ACHN (cell line): ENCODE results near the gene COX8C.
A peak's percentile ranks its signal among the peaks of the same experiment; 100 is the strongest.

Source experiments
- DNase-seq: peaks from one replicate; pipeline ENCODE4 v3.0.0-alpha.2; 2015
- in situ Hi-C: cut with HindIII; loops from 2 replicates; pipeline ENCODE4 v1.10.0; 2017; ENCODE audit warnings: low sequenced_read_pairs, low pct_ligation_motif_present, low pct_unique_long_range_greater_than_20kb

Gene COX8C

DNA sequence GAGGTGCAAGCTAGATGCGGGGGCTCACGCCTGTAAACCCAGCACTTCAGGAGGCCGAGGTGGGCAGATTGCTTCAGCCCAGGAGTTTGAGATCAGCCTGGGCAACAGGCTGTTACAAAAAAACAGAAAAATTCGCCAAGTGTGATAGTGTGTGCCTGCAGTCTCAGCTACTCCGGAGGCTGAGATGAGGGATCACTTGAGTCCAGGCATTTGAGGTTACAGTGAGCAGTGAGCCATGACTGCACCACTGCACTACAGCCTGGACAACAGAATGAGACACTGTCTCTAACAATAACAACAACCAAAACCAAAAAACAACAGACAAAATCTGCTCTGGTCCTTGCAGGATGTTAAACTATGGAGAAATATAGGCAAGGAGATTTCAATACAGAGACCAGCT lies 28.1 kb upstream of the COX8C start:
- in situ Hi-C loops: no loop called here

GRCh38 chr14:93319494-93319893 lies 27.5 kb upstream of the COX8C start:
- DNase-seq: no peak
- in situ Hi-C loops: no loop called here

More for the DNA sequence above, 28.1 kb upstream of the COX8C start:
- peak; percentile 68 for DNase-seq

GRCh38 chr14:93319958-93320357 lies 27.0 kb upstream of the COX8C start:
- in situ Hi-C loops: no loop called here
- peak; percentile 7 for DNase-seq

DNA sequence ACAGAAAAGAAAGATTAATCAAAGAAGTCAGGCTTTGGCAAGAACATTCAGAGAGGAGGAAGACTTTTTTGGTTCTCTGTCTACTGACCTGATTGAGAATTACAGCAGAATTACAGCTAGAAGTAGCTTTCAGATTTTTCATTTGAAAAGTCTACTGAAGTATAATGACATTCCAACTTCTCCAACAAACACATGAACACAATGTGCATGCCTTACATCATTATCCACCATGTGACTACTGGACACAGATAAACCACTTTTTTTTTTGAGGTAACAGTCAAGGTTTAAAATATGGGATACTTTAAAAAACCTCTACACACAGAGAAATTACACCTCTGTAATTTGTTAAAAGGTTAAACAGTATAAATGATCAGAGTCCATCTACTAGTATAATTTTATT lies 26.5 kb upstream of the COX8C start:
- DNase-seq: no peak
- in situ Hi-C loops: no loop called here

- DNase-seq: no peak
- in situ Hi-C loops: no loop called here
These were observed 23.9 kb upstream of the COX8C start for GRCh38 chr14:93322929-93323599.

- DNase-seq: no peak
- in situ Hi-C loops: no loop called here
These were observed 23.3 kb upstream of the COX8C start for GRCh38 chr14:93323600-93324174.

DNA sequence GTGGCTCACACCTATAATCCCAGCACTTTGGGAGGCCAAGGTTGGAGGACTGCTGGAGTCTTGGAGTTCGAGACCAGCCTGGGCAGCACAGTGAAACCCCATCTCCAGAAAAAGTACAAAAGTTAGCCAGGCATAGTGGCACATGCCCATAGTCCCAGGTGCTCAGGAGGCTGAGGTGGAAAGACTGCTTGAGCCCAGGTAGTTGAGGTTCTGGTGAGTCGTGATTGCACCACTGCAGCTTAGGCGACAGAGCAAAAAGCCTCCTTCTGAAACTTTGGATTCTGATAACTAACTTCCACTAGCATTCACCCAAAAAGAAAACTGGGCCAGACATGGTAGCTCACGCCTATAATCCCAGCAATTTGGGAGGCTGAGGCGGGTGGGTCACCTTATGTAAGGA lies 20.8 kb upstream of the COX8C start:
- no peak for DNase-seq
- in situ Hi-C loops: no loop called here

GRCh38 chr14:93328546-93328945 lies 18.4 kb upstream of the COX8C start:
- in situ Hi-C loops: no loop called here
- DNase-seq: no peak

- in situ Hi-C loops: no loop called here
- DNase-seq: peak; percentile 50
These were observed 16.9 kb upstream of the COX8C start for GRCh38 chr14:93329965-93330608.

DNA sequence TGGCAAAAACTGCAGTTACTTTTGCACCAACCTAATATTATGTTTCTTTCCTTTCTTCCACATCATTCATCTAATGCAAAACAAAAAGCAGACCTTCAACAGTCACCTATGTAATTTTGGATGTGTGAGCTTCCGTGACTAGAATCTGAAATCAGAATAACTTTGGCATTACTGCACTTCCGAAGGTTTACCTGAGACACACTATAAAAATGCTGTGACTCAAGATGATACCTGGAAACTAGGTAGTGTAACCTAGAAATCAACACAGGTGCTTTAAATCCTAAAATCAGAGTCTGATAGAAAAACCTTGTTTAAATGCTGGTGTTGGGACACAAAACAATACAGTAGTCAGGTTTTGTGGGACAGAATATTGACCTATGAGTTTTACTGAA lies 16.4 kb upstream of the COX8C start:
- DNase-seq: no peak
- in situ Hi-C loops: no loop called here

- in situ Hi-C loops: no loop called here
- peak; percentile 35 for DNase-seq
These were observed 15.8 kb upstream of the COX8C start for GRCh38 chr14:93331002-93331727.

DNA sequence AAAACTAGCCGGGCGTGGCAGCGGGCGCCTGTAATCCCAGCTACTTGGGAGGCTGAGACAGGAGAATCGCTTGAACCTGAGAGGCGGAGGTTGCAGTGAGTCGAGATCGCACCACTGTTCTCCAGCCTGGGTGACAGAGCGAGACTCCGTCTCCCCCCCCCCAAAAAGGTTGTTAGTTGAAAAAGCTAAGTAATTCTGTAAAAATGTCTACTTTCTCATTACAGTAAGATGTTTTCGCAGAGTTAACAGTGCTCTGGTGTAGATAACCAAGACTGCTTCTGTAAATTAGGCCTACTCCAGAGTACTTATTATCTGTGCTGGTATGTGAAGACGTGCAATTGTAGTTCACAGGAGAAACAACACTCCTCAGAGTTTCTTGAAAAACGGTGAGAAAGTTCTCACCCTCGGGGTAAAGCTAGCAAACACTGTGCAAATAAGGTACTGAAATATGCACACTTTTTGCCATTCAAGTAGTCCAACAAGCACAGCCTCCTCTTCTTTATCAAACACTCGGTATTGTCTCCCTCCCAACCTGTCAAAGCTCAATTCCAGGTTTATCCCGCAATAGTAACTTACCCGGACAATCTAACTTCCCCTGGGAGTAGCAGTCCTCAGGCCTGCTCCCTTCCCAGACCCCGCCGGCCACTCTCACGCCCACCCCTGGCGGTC lies 15.1 kb upstream of the COX8C start:
- peak; percentile 8 for DNase-seq
- in situ Hi-C loops: no loop called here

- peak; percentile 46 for DNase-seq
- in situ Hi-C loops: no loop called here
These were observed 14.6 kb upstream of the COX8C start for GRCh38 chr14:93332397-93332852.

DNA sequence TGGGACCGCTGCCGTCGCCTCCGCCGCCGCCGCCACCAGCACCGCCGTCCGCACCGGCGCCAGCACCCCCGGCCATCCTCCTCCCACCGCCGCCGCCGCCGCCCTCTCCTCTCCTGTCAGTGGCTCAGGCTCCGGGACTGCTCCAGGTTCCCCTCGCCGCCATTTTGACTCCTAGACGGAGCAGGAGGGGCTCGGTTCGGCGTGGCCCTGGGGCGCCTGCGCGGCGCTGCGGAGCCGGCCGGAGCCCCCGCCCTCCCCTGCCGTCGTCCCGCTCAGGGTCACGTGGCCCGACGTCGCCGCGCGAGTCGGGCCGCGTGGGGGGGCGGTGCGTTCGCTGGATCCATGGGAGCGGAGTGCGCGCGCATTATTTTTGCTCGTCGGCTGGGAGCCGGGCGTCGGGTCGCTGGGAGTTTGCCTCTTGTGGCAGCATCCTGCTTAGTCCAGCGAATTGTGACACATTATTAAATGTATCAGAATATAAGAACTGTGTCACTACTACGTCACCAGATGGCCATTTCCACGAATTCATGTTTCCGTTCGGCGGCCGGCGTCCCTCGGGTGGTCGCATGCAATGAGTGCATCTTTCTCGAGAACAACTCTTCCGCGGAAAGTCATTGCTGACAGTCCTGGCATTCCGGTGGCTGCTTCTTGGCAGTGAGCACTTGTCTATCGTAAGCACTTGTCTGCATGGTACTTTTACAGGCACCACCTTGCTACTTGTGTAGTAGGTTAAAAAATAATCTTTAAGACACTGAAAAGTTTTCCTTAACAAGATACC lies 13.9 kb upstream of the COX8C start, which contains the start of gene BTBD7:
TSS of gene BTBD7 (minus strand) at position 184 of the 778 bp plus-strand sequence. CDS start 36,985 bp downstream, outside the sequence.
- DNase-seq: peak; percentile 94
- in situ Hi-C loops: no loop called here

DNA sequence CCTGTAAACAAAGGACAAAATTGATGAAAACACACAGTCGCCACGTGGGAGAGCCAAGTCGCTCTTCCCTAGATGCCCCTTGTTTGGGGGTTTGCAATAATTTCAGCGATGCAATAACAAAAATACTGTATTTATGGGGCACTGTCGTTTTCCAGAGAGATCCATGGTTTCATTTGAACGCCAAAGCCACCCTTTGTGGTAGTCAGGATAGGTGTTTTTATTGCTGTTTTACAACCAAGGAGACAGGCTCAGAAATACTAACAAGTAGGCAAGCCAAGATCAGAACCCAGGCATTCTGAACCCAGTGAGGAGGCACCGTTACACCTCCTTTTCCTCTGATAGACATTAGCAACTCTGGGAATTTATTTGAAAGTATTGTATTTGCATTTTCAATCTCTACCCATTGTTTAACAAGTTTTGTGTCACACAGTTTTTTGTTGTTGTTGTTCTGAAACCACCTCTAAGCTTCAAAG lies 13.3 kb upstream of the COX8C start:
- no peak for DNase-seq
- in situ Hi-C loops: no loop called here

GRCh38 chr14:93337143-93337753 lies 9.7 kb upstream of the COX8C start:
- in situ Hi-C loops: no loop called here
- no peak for DNase-seq

DNA sequence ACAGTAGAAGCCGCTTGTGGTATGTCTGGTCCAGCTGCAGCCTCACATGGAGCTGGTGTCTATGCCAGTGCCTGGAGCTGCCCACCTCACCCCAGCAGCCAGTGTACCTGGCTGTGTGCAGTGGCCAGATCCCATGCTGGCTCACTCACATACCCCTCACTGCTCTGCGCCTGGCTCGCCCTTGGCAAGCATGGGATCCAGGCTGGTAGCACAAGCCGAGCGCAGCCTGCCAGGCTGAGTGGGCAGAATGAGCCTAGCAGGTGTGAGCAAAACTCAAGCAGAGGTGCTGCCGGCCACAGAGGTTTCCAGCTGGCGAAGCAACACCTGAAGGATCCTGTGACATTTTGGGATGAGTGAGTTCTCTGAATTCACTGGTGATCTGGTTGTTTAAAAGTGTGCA lies 9.1 kb upstream of the COX8C start:
- no peak for DNase-seq
- in situ Hi-C loops: no loop called here

- DNase-seq: no peak
- in situ Hi-C loops: no loop called here
These were observed 3.7 kb upstream of the COX8C start for GRCh38 chr14:93343266-93343665.
